Endothelial cell (in vitro differentiated cells): Measurements from ENCODE around the gene NPVF. TPM values are rescaled to one million over a fixed set of nuclear protein-coding genes. Genes with fewer than 3 reads are reported as not detected.

Experiments
- DNase-seq: peaks from one replicate; pipeline ENCODE4 v3.0.0; 2021; ENCODE audit warnings: low spot score
- H3K27ac Mint-ChIP-seq: one replicate; pipeline ENCODE4 v1.8.0; 2021; ENCODE audit warnings: mixed read lengths, inconsistent platforms; ENCODE audit not compliant: unreplicated experiment
- H3K27me3 Mint-ChIP-seq: one replicate; pipeline ENCODE4 v1.8.0; 2021; ENCODE audit warnings: mild to moderate bottlenecking, moderate library complexity, mixed read lengths, inconsistent platforms; ENCODE audit not compliant: unreplicated experiment
- H3K36me3 Mint-ChIP-seq: one replicate; pipeline ENCODE4 v1.8.0; 2021; ENCODE audit warnings: mild to moderate bottlenecking, low read depth, mixed read lengths, inconsistent platforms; ENCODE audit not compliant: unreplicated experiment
- H3K4me1 Mint-ChIP-seq: one replicate; pipeline ENCODE4 v1.8.0; 2021; ENCODE audit warnings: mild to moderate bottlenecking, mixed read lengths, inconsistent platforms; ENCODE audit not compliant: unreplicated experiment
- H3K4me3 Mint-ChIP-seq: one replicate; pipeline ENCODE4 v1.8.0; 2021; ENCODE audit warnings: mild to moderate bottlenecking, mixed read lengths, inconsistent platforms; ENCODE audit not compliant: unreplicated experiment
- H3K9me3 Mint-ChIP-seq: one replicate; pipeline ENCODE4 v1.8.0; 2021; ENCODE audit warnings: mixed read lengths, inconsistent platforms; ENCODE audit not compliant: unreplicated experiment
- total RNA-seq: library from RNA; stranded (reverse); fragmentation: NEBNext Ultra II Directional; extraction: Animal tissue kit (Norgen Biotek cat#: 25700); gene quantifications from one replicate; pipeline ENCODE4 v1.2.1, GENCODE V29; 2021; ENCODE audit not compliant: unreplicated experiment
- TF ChIP-seq, protein P1 (sequence below): fragments of 200-600 bp; sonication (generic); IDR thresholded peaks from one replicate; pipeline ENCODE4 v1.5.0; 2021; ENCODE audit warnings: antibody characterized with exemption; ENCODE audit not compliant: unreplicated experiment

The NPVF gene
- total RNA-seq, 1 donor from 2014 or later, result not detected

DNA sequence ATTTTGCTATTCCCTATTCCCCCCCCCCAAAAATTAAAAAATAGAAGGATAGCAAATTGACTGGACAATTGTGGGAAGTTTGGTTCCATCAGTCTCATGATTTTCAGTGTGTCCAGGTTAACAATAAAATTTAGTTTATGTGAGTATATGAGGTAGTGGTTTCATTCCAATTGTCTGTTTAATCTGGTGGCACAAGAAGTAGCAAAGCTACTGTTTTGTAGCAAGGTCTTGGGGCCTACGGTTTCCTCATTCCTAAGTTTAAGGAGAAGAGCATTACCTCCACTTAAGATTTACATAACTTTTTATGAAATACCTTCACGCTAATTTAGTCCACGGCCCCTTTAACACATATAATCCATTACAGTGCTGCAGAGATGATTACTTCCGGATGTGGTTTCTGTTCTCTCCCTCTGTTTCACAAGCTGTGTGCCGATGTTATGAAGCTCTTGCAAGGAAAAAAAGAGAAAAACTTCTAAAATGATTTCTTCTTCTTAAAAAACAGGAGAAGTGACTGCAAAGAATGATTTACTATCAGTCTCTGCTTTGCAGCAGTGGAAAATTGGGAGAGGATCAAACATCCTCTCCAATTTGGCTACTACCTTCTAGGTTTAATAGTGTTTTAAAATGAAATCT lies 32.7 kb upstream of the NPVF start:
- TF ChIP-seq, protein P1, sequence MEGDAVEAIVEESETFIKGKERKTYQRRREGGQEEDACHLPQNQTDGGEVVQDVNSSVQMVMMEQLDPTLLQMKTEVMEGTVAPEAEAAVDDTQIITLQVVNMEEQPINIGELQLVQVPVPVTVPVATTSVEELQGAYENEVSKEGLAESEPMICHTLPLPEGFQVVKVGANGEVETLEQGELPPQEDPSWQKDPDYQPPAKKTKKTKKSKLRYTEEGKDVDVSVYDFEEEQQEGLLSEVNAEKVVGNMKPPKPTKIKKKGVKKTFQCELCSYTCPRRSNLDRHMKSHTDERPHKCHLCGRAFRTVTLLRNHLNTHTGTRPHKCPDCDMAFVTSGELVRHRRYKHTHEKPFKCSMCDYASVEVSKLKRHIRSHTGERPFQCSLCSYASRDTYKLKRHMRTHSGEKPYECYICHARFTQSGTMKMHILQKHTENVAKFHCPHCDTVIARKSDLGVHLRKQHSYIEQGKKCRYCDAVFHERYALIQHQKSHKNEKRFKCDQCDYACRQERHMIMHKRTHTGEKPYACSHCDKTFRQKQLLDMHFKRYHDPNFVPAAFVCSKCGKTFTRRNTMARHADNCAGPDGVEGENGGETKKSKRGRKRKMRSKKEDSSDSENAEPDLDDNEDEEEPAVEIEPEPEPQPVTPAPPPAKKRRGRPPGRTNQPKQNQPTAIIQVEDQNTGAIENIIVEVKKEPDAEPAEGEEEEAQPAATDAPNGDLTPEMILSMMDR, result no peak
- no peak overlapping the region for H3K27ac Mint-ChIP-seq
- H3K36me3 Mint-ChIP-seq, result no peaks in the 10 kb centered on the region
- no peaks in the 10 kb centered on the region for H3K9me3 Mint-ChIP-seq
- no peak overlapping the region for H3K4me3 Mint-ChIP-seq
- DNase-seq, result no peak
- no peaks in the 10 kb centered on the region for H3K4me1 Mint-ChIP-seq
- H3K27me3 Mint-ChIP-seq, result no peaks in the 10 kb centered on the region

DNA sequence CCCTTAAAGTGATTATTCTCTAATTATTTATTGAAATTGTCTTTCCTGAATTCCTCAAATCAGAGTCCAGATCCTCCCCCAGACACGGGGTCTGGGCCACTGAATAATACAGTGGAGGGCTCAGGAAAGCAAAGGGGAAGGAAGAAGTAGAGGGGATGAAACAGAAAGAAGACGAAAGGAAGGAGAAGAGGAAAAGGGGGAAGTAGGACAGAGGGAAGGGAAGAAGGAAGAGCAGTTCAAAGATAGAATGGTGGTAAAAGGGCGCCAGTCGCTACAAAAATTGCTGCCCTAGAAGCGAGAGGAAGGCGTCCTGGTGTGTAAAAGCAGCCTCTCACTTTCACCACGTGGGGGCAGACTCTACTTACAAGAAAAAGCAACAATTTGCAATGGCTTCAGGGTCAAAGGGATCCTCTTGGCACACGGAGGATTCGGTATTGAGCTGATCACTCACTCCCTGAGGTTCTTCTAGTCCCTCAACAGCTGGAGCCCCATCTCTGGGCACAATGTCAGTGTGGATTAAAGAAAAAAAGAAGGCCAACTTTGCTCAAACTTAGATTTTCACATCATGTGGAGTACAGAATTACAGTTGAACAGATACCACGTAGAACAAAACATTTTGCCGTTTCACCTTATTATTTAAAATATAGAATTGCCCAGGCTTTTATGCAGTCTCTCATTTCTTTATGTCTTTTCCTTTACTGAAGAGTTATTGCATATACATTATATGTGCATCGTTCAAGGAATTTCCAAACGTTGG lies 31.4 kb upstream of the NPVF start:
- Mint-ChIP-seq H3K27me3 (no peaks in the 10 kb centered on the region), H3K9me3 (no peaks in the 10 kb centered on the region), H3K4me3 (no peak overlapping the region), H3K4me1 (no peaks in the 10 kb centered on the region), H3K27ac (no peak overlapping the region), H3K36me3 (no peaks in the 10 kb centered on the region)
- TF ChIP-seq, protein P1, result peak; percentile 68
- peak; percentile 68 for DNase-seq

GRCh38 chr7:25256333-25256819 lies 28.1 kb upstream of the NPVF start:
- no peak overlapping the region for H3K27ac Mint-ChIP-seq
- H3K4me3 Mint-ChIP-seq, result no peak overlapping the region
- H3K4me1 Mint-ChIP-seq, result no peaks in the 10 kb centered on the region
- TF ChIP-seq, protein P1, result no peak
- no peaks in the 10 kb centered on the region for H3K36me3 Mint-ChIP-seq
- no peak for DNase-seq
- no peaks in the 10 kb centered on the region for H3K27me3 Mint-ChIP-seq
- no peaks in the 10 kb centered on the region for H3K9me3 Mint-ChIP-seq

- H3K27me3 Mint-ChIP-seq, result no peaks in the 10 kb centered on the region
- DNase-seq, result no peak
- no peaks in the 10 kb centered on the region for H3K36me3 Mint-ChIP-seq
- H3K27ac Mint-ChIP-seq, result no peak overlapping the region
- H3K4me3 Mint-ChIP-seq, result no peak overlapping the region
- no peaks in the 10 kb centered on the region for H3K4me1 Mint-ChIP-seq
- no peaks in the 10 kb centered on the region for H3K9me3 Mint-ChIP-seq
- TF ChIP-seq, protein P1, result no peak
These were observed 27.5 kb upstream of the NPVF start for GRCh38 chr7:25255611-25256332.

GRCh38 chr7:25254604-25255003 lies 26.3 kb upstream of the NPVF start:
- Mint-ChIP-seq H3K4me3 (no peak overlapping the region), H3K4me1 (no peaks in the 10 kb centered on the region), H3K27me3 (no peaks in the 10 kb centered on the region), H3K27ac (no peak overlapping the region), H3K9me3 (no peaks in the 10 kb centered on the region), H3K36me3 (no peaks in the 10 kb centered on the region)
- no peak for DNase-seq
- TF ChIP-seq, protein P1, result no peak
